Naive B cell (primary cell): ENCODE data around the gene NKX2-2. TPM values are rescaled to one million over a fixed set of nuclear protein-coding genes. Genes with fewer than 3 reads are reported as not detected.
A peak's percentile ranks its signal among the peaks of the same experiment; 100 is the strongest.

Experiments
- ATAC-seq, 2 donors: fragments of 150-1000 bp; cut with Tn5 transposase; 2 replicates each; pipeline ENCODE4 v1.10.0; 2021; ENCODE audit warnings: low read depth in 2 of 2, mild to moderate bottlenecking in 2 of 2, moderate library complexity in 2 of 2
- DNase-seq: peaks from one replicate; pipeline ENCODE4 v3.0.0; 2022
- H3K27ac Mint-ChIP-seq, 6 donors: one replicate each; pipeline ENCODE4 v1.8.0; 2020 to 2022; ENCODE audit warnings: mild to moderate bottlenecking in 6 of 6, mixed read lengths in 6 of 6, moderate library complexity in 5 of 6, inconsistent platforms in 2 of 6
- H3K27me3 Mint-ChIP-seq, 3 donors: one replicate each; pipeline ENCODE4 v1.8.0; 2021 to 2022; ENCODE audit warnings: mixed read lengths in 3 of 3, mild to moderate bottlenecking in 1 of 3
- H3K36me3 Mint-ChIP-seq, 2 donors: one replicate each; pipeline ENCODE4 v1.8.0; 2020 to 2022; ENCODE audit warnings: mixed read lengths in 2 of 2, inconsistent platforms in 1 of 2, mild to moderate bottlenecking in 1 of 2
- H3K4me1 Mint-ChIP-seq, 3 donors: one replicate each; pipeline ENCODE4 v1.8.0; 2020 to 2022; ENCODE audit warnings: mixed read lengths in 3 of 3, inconsistent platforms in 1 of 3, mild to moderate bottlenecking in 1 of 3, moderate library complexity in 1 of 3
- H3K4me3 Mint-ChIP-seq, 8 donors: one replicate each; pipeline ENCODE4 v1.8.0; 2020 to 2022; ENCODE audit warnings: mild to moderate bottlenecking in 8 of 8, mixed read lengths in 8 of 8, moderate library complexity in 8 of 8, inconsistent platforms in 2 of 8
- H3K9me3 Mint-ChIP-seq, 7 donors: one replicate each; pipeline ENCODE4 v1.8.0; 2020 to 2022; ENCODE audit warnings: mixed read lengths in 7 of 7, mild to moderate bottlenecking in 5 of 7, inconsistent platforms in 2 of 7, moderate library complexity in 1 of 7
- polyA plus RNA-seq, 6 donors: library from polyadenylated mRNA; unstranded; fragments of 300-500 nt; fragmentation: Illumina TruSeq; gene quantifications; one replicate each; pipeline ENCODE4 v1.2.3, GENCODE V29; 2021; ENCODE audit warnings: low read depth in 6 of 6

NKX2-2 gene
- polyA plus RNA-seq, 6 donors from 2014 or later, result not detected

GRCh38 chr20:21534453-21534852, 20.6 kb upstream of the NKX2-2 start:
- no peak overlapping the region for H3K27ac Mint-ChIP-seq
- ATAC-seq (no peak), DNase-seq (no peak)
- H3K36me3 Mint-ChIP-seq, result no peaks in the 10 kb centered on the region
- H3K4me1 Mint-ChIP-seq, result no peaks in the 10 kb centered on the region
- H3K9me3 Mint-ChIP-seq, result peaks cover 0 to 7% (median 2%) of the 10 kb centered on the region in 7 donors
- no peak overlapping the region for H3K4me3 Mint-ChIP-seq
- H3K27me3 Mint-ChIP-seq, result peaks cover 44 to 61% (median 52%) of the 10 kb centered on the region in 3 donors

- peaks cover 70 to 85% (median 72%) of the 10 kb centered on the region in 3 donors for H3K27me3 Mint-ChIP-seq
- H3K4me1 Mint-ChIP-seq, result no peaks in the 10 kb centered on the region
- no peak for ATAC-seq
- no peak overlapping the region for H3K27ac Mint-ChIP-seq
- no peak overlapping the region for H3K4me3 Mint-ChIP-seq
- DNase-seq, result no peak
- no peaks in the 10 kb centered on the region for H3K36me3 Mint-ChIP-seq
- peaks cover 0 to 7% (median 2%) of the 10 kb centered on the region in 7 donors for H3K9me3 Mint-ChIP-seq
Measured at GRCh38 chr20:21529863-21530262, 16.0 kb upstream of the NKX2-2 start.

GRCh38 chr20:21528870-21529269, 15.0 kb upstream of the NKX2-2 start:
- Mint-ChIP-seq H3K4me1 (no peaks in the 10 kb centered on the region), H3K9me3 (peaks cover 0 to 7% (median 2%) of the 10 kb centered on the region in 7 donors), H3K27ac (no peak overlapping the region), H3K27me3 (peaks cover 69 to 88% (median 80%) of the 10 kb centered on the region in 3 donors), H3K4me3 (no peak overlapping the region), H3K36me3 (no peaks in the 10 kb centered on the region)
- ATAC-seq (no peak), DNase-seq (no peak)

- no peak overlapping the region for H3K27ac Mint-ChIP-seq
- ATAC-seq (no peak), DNase-seq (no peak)
- no peak overlapping the region for H3K4me3 Mint-ChIP-seq
- peaks cover 0 to 5% (median 5%) of the 10 kb centered on the region in 3 donors for H3K4me1 Mint-ChIP-seq
- no peaks in the 10 kb centered on the region for H3K36me3 Mint-ChIP-seq
- H3K9me3 Mint-ChIP-seq, result peaks cover 0 to 7% (median 3%) of the 10 kb centered on the region in 7 donors
- H3K27me3 Mint-ChIP-seq, result peaks cover 74 to 91% (median 85%) of the 10 kb centered on the region in 3 donors
Measured at GRCh38 chr20:21527908-21528307, 14.0 kb upstream of the NKX2-2 start.

- H3K36me3 Mint-ChIP-seq, result no peaks in the 10 kb centered on the region
- peaks cover 0 to 3% (median 0%) of the 10 kb centered on the region in 7 donors for H3K9me3 Mint-ChIP-seq
- peaks cover 0 to 6% (median 6%) of the 10 kb centered on the region in 3 donors for H3K4me1 Mint-ChIP-seq
- H3K27ac Mint-ChIP-seq, result no peak overlapping the region
- ATAC-seq (no peak), DNase-seq (no peak)
- no peak overlapping the region for H3K4me3 Mint-ChIP-seq
- H3K27me3 Mint-ChIP-seq, result peaks cover 66 to 82% (median 75%) of the 10 kb centered on the region in 3 donors
Measured at GRCh38 chr20:21526776-21527175, 12.9 kb upstream of the NKX2-2 start.

GRCh38 chr20:21523895-21524294, 10.0 kb upstream of the NKX2-2 start:
- Mint-ChIP-seq H3K27ac (peak overlapping the region in 3 of 6 donors; percentile 22 to 67 (median 27)), H3K36me3 (no peaks in the 10 kb centered on the region), H3K27me3 (peaks cover 77 to 86% (median 85%) of the 10 kb centered on the region in 3 donors), H3K4me3 (peak overlapping the region in 1 of 8 donors; percentile 2), H3K9me3 (peaks cover 0 to 4% (median 0%) of the 10 kb centered on the region in 7 donors), H3K4me1 (peaks cover 0 to 12% (median 8%) of the 10 kb centered on the region in 3 donors)
- DNase-seq, result no peak
- ATAC-seq, result no peak

GRCh38 chr20:21523281-21523868, 9.5 kb upstream of the NKX2-2 start:
- no peak for ATAC-seq
- no peak for DNase-seq
- Mint-ChIP-seq H3K27me3 (peaks cover 73 to 86% (median 83%) of the 10 kb centered on the region in 3 donors), H3K4me3 (peak overlapping the region in 2 of 8 donors; percentile 2 to 30), H3K4me1 (peaks cover 0 to 12% (median 8%) of the 10 kb centered on the region in 3 donors), H3K27ac (peak overlapping the region in 3 of 6 donors; percentile 22 to 83 (median 67)), H3K36me3 (no peaks in the 10 kb centered on the region), H3K9me3 (peaks cover 0 to 4% (median 0%) of the 10 kb centered on the region in 7 donors)

GRCh38 chr20:21522481-21523280, 8.8 kb upstream of the NKX2-2 start:
- ATAC-seq (no peak), DNase-seq (no peak)

GRCh38 chr20:21521596-21522480, 8.0 kb upstream of the NKX2-2 start:
- Mint-ChIP-seq H3K27ac (peak overlapping the region in 1 of 6 donors; percentile 22), H3K4me3 (no peak overlapping the region), H3K36me3 (no peaks in the 10 kb centered on the region), H3K27me3 (peaks cover 64 to 88% (median 84%) of the 10 kb centered on the region in 3 donors), H3K4me1 (peaks cover 4 to 21% (median 17%) of the 10 kb centered on the region in 3 donors), H3K9me3 (peaks cover 0 to 4% (median 0%) of the 10 kb centered on the region in 7 donors)
- ATAC-seq (no peak), DNase-seq (no peak)

More at GRCh38 chr20:21522481-21523280, 8.8 kb upstream of the NKX2-2 start:
- peaks cover 69 to 88% (median 84%) of the 10 kb centered on the region in 3 donors for H3K27me3 Mint-ChIP-seq
- H3K4me1 Mint-ChIP-seq, result peaks cover 4 to 17% (median 13%) of the 10 kb centered on the region in 3 donors
- peak overlapping the region in 2 of 8 donors; percentile 22 to 30 for H3K4me3 Mint-ChIP-seq
- H3K27ac Mint-ChIP-seq, result peak overlapping the region in 1 of 6 donors; percentile 53
- H3K9me3 Mint-ChIP-seq, result peaks cover 0 to 4% (median 0%) of the 10 kb centered on the region in 7 donors
- H3K36me3 Mint-ChIP-seq, result no peaks in the 10 kb centered on the region

GRCh38 chr20:21520702-21521595, 7.1 kb upstream of the NKX2-2 start:
- peaks cover 0 to 5% (median 0%) of the 10 kb centered on the region in 7 donors for H3K9me3 Mint-ChIP-seq
- ATAC-seq, result no peak
- DNase-seq, result no peak
- peak overlapping the region in 3 of 6 donors; percentile 83 to 88 (median 85) for H3K27ac Mint-ChIP-seq
- H3K4me3 Mint-ChIP-seq, result peak overlapping the region in 4 of 8 donors; percentile 29 to 75 (median 39)
- H3K27me3 Mint-ChIP-seq, result peaks cover 63 to 88% (median 84%) of the 10 kb centered on the region in 3 donors
- no peaks in the 10 kb centered on the region for H3K36me3 Mint-ChIP-seq
- H3K4me1 Mint-ChIP-seq, result peaks cover 9 to 22% (median 21%) of the 10 kb centered on the region in 3 donors

- DNase-seq (no peak), ATAC-seq (no peak)
- Mint-ChIP-seq H3K4me1 (peaks cover 11 to 25% (median 21%) of the 10 kb centered on the region in 3 donors), H3K27me3 (peaks cover 56 to 75% (median 74%) of the 10 kb centered on the region in 3 donors), H3K27ac (peak overlapping the region in 2 of 6 donors; percentile 56 to 61), H3K4me3 (no peak overlapping the region), H3K9me3 (peaks cover 0 to 6% (median 0%) of the 10 kb centered on the region in 7 donors), H3K36me3 (no peaks in the 10 kb centered on the region)
Measured at GRCh38 chr20:21519136-21519584, 5.3 kb upstream of the NKX2-2 start.
